GM21423 (cell line): Measurements from ENCODE around the gene NOL3.

Experiments used
- ATAC-seq: cut with Tn5 transposase; IDR thresholded peaks from one replicate; pipeline ENCODE4 v1.9.1; 2021; ENCODE audit warnings: mild to moderate bottlenecking, moderate library complexity; ENCODE audit not compliant: unreplicated experiment

The NOL3 gene

DNA sequence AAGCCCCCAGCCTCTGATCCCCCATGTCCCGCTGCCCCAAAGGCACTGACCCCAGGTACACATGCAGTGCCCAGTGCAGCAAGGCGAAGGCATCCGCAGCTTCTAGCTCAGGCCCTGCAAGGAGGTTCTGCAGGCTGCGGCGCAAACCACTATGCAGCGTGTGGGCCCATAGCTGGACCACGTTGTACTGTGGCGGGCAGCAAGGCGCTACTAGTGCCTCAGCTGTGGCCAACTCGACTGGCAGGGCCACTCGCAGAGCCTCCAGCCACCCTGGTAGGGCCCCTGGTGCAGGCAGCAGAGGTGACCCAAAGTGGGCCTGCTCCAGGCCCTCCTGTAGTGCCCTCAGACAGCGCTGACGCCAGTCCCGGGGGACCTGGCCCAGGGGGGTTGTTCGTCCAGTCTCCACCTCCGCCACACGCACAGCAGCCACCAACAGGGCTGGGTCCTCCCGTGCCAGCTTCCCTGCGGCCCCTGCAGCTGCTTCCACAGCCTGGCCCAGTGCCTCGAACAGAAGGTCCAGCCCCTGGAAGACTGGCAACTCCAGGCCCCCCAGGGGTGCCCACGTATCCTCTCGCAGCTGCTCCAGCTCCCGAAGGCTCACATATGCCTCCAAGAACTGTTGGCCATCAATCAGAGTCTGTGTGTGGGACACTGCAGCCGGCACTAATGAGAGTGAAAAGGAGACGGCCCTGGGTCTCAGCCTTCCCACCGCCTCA, 17.0 kb downstream of the NOL3 start:
- no peak for ATAC-seq

DNA sequence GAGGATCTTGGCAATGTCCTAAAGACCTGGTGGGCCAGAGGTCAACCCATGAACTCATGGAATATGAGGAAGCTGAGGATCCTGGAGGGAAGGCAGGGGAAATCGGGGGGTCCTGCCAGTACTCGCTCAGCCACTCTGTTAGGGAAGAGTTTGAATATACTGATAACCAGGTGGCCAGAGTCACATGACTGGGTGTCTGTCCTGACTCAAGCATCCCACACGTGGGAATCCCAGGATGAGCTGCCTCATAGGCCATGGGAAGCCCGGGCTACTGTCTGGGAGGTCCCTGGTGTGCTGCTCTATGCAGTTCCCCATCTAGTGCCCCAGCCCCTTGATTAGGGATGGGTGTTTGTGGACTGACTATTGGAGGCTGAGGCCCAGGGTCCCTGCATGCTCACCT, 18.0 kb downstream of the NOL3 start:
- no peak for ATAC-seq

DNA sequence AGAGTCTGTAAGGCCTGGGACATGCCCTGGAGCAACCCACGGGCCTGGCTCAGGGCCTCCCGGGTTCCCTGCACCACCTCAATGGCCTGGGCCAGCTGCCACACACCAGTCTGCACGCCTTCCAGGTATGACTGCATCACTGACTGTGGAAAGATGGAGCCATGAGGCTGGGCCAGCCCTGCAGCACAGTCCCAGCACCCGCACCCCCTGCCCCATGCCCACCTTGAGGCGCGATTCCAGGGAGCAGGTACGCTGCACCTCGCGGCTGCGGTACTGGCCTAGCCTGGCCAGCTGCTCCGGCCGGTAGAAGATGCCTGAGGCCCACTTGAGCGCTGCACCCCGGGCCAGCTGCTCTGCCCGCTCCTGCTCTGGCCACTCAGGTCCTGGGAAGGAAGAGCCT, 18.5 kb downstream of the NOL3 start:
- no peak for ATAC-seq

DNA sequence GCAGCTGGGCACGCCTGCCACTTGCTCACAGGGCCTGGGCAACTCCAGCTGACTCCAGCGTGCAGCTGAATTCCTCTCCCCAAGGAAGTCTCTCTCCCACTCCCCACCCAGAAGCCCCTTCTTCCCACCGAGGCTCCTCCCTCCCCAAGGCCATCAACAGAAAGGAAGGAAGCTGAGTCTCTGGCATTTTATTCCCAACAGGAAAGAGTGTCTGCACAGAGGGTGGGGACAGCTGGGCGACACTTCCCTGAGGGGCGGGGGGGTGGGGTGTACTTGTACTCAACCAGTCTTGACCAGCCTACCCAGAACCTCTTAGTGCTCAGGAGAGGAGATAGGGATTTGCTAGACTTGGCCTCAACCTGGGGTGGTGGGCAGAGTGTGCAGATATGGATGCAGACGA, 19.7 kb downstream of the NOL3 start, which contains the start of gene EXOC3L1:
Gene EXOC3L1 (minus strand): TSS at position 96 of the 400 bp plus-strand sequence. CDS start 460 bp downstream, outside the sequence.
- no peak for ATAC-seq

DNA sequence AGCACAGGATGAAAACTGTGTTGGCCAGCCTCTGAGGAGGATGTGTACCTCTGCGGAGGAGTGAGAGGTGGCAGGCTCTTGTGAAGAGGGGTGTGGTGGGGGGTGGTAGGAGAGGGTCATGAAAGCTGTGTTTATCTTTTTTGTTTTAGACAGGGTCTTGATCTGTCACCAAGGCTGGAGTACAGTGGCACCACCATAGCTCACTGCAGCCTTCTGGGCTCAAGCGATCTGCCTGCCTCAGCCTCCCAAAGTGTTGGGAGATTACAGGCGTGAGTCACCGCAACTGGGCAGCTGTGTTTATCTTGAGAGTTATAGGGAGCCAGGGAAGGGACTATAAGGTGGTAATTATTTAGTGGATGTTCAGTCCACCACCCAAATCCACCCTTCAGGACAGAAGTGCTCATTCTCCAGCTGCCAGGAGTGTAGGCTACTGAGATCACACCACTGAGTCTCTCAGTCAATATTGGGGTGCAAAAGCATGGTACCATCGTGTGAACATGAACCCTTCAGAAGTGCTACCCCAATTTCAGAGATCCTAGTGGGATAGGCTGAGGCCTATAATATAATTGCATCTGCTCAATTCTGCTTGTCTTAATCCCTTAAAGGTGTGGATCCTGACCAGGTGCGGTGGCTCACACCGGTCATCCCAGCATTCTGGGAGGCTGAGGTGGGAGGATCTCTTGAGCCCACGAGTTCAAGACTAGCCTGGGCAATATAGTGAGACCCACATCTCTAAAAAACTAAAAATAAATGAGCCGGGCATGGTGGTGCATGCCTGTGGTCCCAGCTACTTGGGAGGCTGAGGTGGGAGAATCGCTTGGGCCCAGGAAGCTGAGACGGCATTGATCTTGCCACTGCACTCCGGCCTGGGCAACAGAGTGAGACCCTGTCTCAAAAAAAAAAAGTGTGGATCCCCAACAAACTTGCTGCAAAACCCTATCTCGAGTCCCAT, 20.4 kb downstream of the NOL3 start:
- ATAC-seq: no peak

DNA sequence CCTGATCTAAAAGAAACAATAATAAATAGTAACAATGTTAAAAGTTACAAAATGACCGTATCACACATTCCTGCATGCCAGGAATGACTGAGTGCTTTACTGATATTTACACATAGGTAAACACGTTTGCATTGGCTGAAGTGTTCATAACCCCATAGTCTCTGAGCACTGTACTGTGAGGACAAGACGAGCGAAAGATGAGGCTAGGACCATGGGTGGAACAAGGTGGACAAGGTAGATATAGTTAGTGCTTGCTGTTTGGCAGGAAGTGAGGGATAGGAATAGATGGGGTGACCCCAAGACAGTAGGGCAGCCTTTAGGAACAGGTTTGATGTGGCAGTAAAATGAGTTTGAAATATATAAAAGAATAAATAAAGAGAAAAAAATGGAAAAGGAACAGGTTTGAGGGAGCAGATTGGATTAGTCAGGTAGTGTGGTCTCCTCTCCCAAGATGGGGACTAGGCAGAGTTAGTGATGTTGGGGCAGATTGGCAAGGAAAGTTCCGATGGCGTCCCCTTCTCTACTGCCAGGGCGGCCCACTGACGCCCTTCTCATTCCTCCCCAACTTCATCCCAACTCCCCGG, 21.2 kb downstream of the NOL3 start:
- no peak for ATAC-seq

DNA sequence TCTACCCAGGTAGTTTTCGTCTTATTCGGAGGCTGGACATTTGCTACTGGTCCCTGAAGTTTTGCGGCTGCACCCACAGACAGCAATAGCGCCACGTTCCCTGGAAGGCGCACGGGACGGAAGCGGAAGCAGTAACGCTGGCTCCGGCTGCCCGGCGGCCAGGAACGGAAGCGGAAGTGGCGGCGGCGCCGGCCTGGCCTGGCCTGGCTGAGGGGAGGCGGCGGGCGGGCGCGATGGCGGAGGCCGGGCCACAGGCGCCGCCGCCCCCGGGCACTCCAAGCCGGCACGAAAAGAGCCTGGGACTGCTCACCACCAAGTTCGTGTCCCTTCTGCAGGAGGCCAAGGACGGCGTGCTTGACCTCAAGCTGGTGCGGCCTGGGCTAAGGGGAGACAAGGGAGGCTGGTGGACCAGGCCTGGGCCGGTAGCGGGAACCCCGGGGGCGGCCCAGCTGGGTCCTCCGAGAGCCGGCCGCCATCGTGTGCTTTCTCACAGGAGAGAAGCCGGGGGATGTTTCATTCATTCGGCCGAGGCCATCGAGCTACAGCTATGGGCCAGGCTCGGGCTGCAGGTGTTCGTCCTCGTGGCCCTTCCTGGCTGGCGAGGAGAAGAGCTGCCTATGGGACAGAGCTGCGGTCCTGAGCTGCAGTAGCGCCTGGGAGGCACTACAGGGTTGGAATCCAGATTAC, 21.8 kb downstream of the NOL3 start, which contains the start of gene E2F4:
Gene E2F4 (plus strand): TSS at position 161 of the 687 bp plus-strand sequence. CDS start 73 bp downstream, at position 234.
- peak; percentile 84 for ATAC-seq

DNA sequence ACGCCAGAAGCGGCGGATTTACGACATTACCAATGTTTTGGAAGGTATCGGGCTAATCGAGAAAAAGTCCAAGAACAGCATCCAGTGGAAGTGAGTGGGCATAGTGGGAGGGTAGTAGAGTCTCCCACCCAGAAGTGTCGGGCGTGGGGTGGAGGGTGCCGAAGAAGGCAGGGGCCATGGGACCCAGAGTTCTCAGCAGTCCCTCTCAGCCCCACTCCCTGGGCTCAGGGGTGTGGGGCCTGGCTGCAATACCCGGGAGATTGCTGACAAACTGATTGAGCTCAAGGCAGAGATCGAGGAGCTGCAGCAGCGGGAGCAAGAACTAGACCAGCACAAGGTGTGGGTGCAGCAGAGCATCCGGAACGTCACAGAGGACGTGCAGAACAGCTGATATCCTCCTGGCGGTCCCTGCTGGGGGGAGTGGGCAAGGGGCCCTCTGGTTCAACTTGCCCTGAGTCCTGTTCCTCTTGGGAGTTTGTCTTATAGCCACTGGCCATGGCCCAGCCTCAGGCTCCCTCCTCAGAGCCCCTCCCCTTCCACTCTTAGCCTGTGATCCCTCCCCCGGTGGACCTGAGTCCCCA, 22.5 kb downstream of the NOL3 start:
- ATAC-seq: no peak

DNA sequence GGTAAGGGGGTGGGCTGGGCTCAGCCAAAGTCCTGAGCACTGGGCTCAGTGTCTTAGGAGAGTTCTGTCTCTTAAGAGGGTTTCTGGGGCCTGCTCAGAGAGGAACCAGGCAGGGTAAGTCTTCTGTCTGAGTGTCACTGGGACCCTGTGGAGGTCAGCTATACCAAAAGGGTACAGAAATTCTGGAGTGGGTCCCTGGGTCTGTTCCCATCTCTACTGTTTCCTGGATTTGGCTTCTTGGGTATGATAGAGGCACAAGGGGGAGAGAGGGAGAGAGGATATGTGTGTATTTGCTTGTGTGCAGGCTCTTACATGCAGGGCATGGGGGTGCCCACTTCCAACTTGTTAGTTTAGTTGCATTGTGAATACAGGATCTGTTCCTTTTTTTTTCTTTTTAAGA, 23.2 kb downstream of the NOL3 start:
- ATAC-seq: no peak

DNA sequence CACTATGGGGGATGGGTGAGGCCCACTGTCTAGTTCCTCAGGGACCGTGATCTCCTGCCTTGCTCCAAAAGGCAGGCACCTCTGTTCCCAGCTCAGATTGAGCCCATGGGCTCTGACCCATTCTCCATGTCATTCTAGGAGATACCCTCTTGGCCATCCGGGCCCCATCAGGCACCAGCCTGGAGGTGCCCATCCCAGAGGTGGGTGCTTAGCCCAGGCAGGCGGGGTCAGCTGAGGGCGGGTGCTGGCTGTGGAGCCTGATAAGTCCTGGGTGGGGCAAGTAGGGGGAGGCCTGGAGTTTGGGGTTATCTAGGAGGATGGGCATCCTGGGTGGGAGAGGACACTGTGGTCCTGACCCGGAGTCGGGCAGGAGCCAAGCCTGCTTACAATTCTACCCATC, 23.9 kb downstream of the NOL3 start:
- ATAC-seq: no peak

DNA sequence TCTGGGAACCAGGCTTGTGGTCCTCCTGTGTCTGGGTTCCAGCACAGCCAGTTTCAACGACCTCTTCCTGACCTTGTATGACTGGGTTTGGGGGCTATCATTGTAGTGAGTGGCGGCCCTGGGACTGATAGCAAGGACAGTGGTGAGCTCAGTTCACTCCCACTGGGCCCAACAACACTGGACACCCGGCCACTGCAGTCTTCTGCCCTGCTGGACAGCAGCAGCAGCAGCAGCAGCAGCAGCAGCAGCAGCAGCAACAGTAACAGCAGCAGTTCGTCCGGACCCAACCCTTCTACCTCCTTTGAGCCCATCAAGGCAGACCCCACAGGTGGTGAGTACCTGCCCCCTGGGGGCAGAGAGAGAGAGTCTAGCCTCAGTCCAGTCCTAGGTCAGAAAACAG, 25.3 kb downstream of the NOL3 start:
- no peak for ATAC-seq

DNA sequence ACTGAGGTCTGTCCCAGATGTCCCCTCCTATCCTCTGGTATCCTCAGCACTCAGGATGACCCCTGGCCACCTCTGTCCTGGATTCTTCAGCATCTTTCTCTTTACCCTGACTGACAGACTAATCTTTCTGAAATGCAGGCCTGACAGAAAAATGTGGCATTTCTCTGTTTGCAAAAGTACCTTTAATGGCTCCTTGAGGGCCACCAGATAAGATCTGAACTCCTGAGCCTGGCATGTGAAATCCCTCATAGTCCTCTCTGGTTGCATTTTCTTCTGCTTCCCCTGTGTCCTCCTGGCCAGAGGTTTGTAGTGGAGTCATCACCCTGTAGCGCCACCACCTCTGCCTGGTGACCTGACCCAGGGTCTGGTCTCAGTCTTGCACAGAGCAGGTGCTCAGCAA, 26.5 kb downstream of the NOL3 start:
- no peak for ATAC-seq

DNA sequence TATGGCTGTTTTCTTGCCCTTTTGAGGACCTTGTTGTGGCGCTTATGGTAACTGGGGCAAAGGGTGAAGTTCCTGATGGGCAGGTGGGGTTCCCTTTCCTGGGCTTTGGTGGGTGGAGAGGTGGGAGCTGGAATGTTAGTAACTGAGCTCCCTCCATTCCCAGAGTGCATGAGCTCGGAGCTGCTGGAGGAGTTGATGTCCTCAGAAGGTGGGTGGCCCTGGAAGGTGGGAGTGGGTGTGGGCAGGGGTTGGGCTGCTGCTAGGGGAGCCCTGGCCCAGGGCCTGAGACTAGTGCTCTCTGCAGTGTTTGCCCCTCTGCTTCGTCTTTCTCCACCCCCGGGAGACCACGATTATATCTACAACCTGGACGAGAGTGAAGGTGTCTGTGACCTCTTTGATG, 27.4 kb downstream of the NOL3 start:
- ATAC-seq: no peak

DNA sequence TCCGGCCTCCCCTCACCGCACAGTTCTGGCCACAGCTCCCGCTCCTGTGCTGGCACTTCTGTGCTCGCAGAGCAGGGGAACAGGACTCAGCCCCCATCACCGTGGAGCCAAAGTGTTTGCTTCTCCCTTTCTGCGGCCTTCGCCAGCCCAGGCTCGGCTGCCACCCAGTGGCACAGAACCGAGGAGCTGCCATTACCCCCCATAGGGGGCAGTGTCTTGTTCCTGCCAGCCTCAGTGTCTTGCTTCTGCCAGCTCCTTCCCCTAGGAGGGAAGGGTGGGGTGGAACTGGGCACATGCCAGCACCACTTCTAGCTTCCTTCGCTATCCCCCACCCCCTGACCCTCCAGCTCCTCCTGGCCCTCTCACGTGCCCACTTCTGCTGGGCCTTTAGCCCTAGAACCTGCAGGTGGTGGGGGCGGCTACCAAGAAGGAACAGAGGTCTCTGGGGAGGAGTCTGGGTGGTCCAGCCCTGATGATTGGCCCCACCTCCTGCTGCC, 27.9 kb downstream of the NOL3 start:
- no peak for ATAC-seq

DNA sequence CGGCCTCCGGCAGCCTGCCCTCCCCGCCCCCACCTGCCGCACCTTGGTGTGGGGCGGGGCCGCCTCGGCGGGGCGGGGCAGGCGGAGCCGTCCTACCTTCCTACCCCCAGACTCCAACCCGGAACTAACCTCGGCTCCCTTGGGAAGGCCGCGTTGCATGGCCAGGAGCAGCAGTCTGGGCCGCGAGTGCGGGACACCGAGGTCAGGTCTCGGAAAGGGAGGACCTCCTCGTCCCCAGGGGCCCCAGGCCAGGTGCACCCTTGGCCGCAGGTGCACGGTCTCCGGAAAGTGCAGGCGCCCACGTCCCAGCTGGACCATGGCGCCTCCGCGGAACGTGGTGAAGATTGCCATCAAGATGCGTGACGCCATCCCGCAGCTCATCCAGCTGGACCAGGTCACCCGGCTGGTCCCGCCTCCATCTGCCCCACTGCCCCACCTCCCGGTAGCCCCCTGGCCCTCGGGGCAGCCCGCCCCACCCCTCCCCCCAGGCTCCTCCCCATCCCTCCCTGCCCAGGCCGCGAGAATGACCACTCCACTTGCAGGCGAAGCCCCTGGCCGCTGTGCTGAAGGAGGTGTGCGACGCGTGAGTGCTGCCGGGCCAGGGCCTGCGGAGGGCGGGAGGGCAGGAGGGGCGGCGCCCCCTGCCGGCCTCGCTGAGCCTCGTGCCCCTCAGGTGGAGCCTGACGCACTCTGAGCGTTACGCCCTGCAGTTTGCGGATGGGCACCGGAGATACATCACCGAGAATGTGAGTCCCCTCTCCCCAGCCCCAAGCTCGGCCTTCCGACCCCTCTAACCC, 28.9 kb downstream of the NOL3 start, which contains the start of gene ELMO3:
Gene ELMO3 (plus strand): TSS at position 121 of the 797 bp plus-strand sequence. CDS start 196 bp downstream, at position 317.
- no peak for ATAC-seq

DNA sequence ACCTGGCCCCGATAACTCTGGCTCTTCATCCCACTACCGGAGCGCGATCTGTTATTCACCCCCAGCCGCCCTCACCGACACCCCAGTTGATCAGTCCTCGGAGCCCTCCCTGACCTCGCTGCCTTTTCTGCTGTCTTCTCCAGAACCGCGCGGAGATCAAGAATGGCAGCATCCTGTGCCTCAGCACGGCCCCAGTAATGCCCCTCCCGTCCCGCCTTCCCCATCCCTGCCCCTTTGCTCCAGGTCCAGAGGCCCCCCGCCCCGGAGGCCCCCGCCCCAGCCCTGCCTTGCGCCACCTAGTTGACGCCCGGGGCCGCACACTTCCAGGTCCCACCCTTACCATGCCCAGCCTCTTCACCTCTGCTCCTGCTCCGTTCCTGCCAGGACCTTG, 29.5 kb downstream of the NOL3 start:
- no peak for ATAC-seq

DNA sequence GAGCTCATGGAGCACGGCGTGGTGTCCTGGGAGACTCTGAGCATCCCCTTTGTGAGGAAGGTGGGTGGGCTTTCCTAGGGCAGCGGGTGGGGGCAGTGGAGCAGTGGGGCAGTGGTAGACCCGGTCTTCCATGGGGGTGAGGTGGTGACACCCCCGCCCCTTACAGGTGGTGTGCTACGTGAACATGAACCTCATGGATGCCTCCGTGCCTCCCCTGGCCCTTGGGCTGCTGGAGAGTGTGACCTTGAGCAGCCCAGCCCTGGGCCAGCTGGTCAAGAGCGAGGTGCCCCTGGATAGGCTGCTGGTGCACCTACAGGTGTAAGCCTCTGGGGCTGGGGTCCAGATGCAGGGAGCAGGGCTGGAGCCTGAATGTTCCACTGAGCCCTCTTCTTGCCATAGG, 30.2 kb downstream of the NOL3 start:
- no peak for ATAC-seq

DNA sequence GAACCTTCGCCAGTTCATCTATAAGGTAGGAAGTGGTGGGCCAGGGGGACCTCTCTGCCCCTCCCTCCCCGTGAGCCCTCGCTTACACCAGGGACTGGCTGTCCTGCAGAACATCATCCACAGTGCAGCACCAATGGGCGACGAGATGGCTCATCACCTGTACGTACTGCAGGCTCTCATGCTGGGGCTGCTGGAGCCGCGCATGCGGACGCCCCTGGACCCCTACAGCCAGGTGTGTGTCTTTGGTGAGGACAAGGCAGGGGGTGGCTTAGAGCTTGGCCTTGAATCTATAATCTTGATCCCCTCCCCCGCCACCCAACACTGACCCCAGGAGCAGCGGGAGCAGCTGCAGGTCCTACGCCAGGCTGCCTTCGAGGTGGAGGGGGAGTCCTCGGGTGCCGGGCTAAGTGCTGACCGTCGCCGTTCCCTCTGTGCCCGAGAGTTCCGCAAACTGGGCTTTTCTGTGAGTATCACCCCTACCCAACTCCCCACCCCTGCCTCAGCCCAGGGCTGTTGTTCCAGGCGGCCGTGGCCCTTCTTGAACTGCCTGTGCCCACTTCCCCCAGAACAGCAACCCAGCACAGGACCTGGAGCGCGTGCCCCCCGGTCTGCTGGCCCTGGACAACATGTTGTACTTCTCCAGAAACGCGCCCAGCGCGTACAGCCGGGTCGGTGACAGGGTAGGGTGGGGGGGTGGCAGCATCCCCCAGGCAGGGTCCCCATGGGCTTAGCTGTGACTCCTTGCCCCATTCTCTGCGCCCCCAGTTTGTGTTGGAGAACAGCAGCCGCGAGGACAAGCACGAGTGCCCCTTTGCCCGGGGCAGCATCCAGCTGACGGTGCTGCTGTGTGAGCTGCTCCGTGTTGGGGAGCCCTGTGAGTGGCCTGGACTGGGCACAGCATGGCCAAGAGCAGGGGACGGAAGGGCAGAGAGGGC, 31.3 kb downstream of the NOL3 start:
- no peak for ATAC-seq
